NCI-H510A treated with DMSO at 0.1 percent for 48 hours (cell line): ENCODE measurements around the gene GIT2.
A peak's percentile ranks its signal among the peaks of the same experiment; 100 is the strongest.
"Not testable (repeated sequence)": the region's sequence is repeated elsewhere in the genome, so short reads cannot be mapped to it uniquely, and the experiment has no call there.

Source experiments
- DNase-seq: peaks from one replicate; lab custom pipeline; 2025; lab: John Stamatoyannopoulos, UW

The GIT2 gene

GRCh38 chr12:110005319-110005973, 9.3 kb upstream of the GIT2 start:
- DNase-seq = no peak

DNA sequence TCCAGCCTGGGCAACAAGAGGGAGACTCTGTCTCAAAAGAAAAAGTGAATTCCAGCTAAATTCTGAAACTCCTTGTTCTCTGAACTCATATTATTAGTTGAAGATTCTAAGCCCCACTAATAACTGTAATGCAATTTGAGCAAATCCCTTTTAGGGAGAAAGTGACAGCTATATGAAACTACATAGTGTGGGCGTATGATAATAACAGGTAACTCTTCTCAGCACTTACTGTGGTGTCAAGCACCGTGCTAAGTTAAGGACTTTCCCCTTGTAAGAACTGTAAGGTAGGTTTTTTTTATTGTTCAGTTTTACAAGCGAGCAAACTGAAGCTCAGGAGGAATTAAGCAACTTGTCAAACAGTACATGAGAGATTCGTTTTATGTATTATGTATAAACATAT, 8.4 kb upstream of the GIT2 start:
- DNase-seq = no peak

- DNase-seq = no peak
Measured at GRCh38 chr12:110002676-110003515, 6.7 kb upstream of the GIT2 start.

DNA sequence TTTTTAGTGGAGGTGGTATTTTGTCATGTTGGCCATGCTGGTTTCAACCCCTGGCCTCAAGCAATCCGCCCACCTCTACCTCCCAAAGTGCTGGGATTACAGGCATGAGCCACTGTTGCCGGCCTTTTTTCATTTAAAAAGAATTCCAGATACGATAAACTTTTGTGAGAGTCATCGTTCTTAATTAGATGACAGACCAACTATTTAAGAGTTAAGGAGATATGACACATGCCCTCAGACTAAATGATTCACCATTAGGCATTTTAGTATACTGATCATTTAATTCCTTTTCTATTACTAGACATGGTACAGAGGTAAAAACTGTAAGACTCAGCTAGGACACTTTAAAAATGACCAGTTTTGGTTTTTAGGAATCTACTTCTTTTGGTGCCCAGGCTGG, 5.4 kb upstream of the GIT2 start:
- no peak for DNase-seq

DNA sequence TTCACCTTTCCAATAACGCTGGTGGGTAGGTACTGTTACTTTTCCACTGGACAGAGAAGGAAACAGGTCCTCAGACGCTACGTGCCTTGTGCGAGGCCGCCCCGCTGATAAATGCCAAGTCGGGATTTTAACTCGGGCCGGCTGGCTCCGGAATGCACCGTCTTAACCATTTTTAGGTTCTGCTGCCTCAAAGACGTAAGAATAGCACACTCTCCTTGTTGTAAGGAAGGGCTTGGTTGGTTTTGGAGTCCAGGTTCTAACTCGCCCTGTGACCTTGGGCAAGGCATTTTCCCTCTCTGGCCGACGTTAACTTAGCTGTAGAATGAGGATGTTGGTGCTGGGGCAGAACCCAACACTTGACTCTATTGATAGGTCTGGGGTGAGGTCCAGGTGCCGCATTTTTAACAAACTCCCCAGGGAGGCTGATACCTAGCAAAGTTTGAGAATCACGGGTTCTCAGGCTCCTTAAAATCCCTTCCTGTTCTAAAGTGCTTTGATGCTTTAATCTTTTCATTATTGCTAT, 3.9 kb upstream of the GIT2 start:
- no peak for DNase-seq

- DNase-seq = no peak
Measured at GRCh38 chr12:109999649-109999971, 3.4 kb upstream of the GIT2 start.

DNA sequence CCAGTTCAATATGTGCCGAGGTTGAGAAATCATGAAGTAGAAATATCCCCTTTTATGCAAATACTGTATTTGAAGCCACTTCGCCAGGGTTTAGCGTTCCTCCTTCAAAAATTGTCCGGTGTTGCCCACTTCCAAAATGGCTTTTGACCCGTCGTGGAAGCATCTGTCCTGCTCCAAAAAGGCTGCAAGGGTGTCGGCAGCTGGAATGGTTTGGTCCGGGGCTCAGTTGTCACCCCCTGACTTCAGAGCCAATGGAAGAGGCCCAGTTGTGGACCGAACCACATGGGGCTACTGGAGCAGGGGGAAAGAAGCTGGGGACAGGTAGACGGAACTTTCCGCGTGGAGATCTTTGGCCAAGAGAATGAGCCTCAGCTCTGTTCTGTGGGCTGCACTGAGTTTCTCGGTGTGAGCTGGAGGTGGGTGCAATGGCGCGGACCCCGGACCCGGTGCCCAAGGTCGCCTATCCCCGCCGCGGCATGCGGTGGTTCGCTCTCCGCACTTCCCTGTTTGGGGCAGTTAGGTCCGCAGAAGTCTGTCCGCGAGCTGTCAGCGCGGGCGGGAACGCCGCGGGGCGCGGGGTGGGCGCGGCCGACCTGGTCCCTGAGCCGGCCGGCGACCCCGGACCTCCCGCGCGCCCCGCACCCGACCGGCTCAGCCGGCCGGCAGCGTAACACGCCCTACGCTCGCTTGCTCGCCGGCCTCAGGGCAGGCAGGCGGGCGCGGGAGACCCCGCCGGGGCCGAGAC, 2.9 kb upstream of the GIT2 start, which contains the start of gene ANKRD13A:
Gene ANKRD13A, plus strand, starts transcription at position 527 of the 745 bp plus-strand sequence. CDS start 259 bp downstream, outside the sequence.
- DNase-seq = peak; percentile 83

- DNase-seq = no peak
Measured at GRCh38 chr12:109998241-109998903, 2.2 kb upstream of the GIT2 start.

GRCh38 chr12:109997393-109997792, 1.2 kb upstream of the GIT2 start:
- no peak for DNase-seq

DNA sequence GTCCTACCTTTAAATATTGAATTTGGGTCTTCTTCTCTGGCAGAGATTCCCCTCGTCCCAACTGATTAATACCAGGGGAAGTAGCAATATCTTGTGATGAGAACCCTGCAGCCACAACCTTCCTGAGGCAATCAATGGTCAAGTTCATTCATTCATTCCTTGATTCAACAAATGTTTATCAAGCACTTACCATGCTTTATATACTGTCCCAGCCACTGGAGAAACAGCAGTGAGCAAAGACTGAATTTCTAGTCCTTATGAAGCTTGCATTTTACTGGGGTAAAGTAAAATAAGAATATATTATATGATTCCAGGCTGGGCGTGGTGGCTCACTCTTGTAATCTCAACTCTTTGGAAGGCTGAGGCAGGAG, 300 bp upstream of the GIT2 start:
- DNase-seq = no peak

DNA sequence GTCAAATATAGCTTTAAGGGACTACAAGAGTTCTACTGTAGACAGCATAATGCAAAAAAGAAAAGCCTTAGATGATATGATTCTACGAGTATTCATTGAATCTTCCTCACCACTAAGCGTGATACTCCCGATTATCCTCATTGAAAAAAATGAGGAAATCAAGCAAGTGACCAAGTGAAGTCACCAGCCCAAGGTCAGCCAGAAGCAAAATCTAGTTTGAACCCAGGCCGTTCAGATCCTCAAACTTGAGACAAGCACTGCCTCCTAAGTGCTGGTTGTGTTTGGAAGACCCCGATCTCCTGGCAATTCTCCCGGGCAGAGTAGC, 845 bp downstream of the GIT2 start:
- DNase-seq = no peak

DNA sequence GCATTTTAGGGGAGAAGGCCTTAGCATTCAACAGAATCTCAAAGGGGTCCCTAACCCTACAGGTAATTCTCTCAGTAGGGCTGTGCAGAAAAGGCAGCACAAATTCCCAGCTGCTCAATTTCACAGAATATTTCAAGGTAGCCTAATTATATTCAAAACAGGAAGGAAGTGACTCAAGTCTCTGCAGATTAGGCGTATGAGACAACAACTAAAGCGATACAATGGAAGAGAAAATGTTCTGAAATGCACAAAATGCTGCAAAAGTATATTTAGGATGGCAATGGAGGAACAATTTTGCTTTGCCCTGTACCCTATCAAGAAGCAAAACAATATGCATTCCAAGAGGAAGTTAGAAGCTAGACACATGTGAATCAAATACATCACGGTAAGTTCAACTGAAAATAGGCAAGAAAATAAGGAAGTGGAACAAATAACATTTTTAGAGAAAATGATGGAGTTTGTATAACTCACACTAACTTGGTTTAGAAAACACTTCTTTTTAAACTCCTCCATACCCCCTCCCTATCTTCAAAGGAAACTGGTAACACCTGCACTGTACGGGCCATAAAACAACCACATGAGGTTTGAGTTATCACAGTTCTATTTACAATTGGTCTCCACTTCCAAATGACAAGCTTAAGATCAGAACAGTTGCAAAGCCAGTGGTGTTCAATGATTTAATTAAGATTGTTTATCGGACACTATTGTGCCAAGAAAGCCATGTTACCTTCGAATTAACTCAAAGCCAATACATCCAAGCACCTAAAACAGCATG, 1.6 kb downstream of the GIT2 start:
- no peak for DNase-seq

- no peak for DNase-seq
Measured at GRCh38 chr12:109993091-109993490, 3.1 kb downstream of the GIT2 start.

DNA sequence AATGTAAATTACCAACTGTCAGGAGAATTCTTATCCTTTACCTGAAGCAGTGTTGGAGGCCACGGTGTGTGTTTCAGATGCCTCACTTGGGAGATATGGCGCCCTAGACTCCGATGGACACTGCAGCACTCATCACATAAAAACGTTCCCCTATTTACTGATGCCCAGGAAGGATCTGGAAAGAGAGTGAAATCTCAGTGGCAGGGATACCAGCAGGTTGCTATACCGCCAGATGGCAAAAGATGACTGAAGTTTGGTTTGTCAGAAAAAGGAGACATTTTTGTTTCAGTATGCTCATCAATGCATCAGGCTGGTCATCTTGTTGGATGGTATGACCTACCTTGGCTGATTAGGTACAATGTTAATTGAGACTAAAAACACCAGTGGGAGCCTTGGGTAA, 4.6 kb downstream of the GIT2 start:
- no peak for DNase-seq

- DNase-seq = no peak
Measured at GRCh38 chr12:109989380-109989779, 6.8 kb downstream of the GIT2 start.

DNA sequence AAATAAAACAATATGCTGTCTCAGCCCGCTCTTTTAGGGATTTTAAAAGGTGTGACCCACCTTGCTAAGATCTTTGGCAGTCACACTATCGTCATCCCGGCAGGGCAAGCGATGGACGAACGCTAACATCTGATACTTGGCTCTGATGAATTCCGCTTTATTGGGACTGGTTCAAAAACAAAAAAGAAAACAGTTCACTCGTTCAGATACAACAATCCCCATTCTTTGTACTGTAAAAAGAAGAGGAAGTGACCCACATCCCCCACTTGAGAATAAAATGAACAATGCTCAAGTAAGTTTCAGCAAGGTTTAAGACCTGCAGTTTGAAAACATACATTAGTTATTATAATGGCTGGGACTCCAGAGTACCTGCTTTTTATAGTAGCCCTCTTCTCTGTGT, 7.3 kb downstream of the GIT2 start:
- no peak for DNase-seq

DNA sequence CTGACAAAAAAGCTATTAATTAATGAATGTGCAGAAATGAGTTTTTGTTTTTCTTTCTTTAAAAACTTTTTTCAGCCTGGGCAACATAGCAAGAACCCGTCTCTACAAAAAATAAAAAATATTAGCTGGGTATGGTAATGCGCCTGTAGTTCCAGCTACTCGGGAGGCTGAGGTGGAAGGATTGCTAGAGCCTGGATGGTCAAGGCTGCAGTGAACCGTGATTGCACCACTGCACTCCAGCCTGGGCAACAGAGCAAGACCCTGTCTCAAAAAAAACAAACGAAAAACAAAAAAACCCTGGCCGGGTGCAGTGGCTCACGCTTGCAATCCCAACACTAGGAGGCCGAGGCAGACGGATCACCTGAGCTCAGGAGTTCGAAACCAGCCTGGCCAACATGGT, 7.9 kb downstream of the GIT2 start:
- no peak for DNase-seq

DNA sequence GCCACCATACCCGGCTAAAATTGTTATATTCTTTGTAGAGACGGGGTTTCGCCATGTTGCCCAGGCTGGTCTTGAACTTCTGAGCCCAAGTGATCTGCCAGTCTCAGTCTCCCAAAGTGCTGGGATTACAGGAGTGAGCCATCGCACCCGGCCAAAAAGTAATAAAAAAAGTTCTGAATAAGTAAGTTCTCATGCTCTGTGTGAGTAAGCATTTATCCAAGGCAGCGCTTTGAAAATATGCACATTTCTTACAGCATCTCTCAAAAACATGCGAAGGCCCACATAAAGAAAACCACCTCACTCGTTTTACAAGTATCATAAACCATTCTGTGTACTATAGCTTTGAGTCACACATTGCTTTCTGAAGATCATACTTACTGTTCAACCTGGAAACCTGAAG, 8.6 kb downstream of the GIT2 start:
- no peak for DNase-seq

GRCh38 chr12:109986236-109986635, 9.9 kb downstream of the GIT2 start:
- not testable (repeated sequence) for DNase-seq

DNA sequence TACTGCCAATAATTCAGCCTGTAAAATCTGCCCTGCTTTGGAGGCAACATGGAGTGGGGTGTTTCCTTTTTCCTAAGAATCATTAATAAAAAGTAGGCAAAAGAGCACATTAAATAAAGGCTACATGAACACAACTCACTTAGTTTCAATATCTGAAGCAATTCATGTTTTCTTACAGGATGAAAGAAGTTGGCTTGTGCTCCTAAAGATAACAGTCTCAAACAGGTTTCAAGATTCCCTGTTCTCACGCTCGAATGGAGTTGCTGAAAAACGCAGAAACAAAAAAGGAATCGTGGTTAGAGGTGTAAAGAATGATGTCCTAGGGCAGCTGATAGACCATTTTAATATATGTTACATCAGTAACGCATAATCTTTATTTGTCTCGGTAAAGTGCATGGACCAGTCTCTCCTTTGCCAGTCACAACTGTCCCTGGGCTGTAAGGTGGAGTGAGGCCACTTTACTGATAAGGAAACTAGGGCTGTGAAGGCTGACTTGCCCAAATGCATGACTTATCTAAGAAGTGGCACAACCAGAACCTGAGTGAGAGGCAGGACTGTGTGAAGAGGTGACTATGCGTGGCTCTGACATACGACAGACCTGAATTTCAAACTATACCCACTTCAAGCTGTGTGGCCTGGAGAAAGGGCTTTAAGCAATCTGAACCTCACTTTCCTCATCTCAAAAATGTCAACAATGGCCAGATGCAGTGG, 12.6 kb downstream of the GIT2 start:
- DNase-seq = no peak

DNA sequence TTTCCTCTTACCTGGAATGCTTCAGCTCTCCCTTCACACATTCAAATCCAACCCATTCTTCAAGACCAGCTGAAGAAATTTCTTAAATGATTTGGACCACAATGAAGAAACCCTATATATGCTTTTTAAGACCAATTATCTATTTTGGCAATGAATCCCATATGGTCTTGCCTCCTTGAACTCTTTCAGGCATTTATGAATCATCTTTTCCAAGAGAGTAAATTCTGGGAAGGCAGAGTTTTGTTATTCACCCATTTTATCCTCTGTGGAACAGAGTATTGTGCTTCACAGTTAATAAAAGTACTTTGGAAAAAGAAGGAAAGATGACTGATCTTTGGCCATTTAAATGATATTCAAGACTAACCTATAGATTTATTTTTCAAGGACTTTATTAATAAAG, 14.0 kb downstream of the GIT2 start:
- no peak for DNase-seq
